Fibroblast of pulmonary artery (primary cell): Measurements from ENCODE around the gene PHF3.
A peak's percentile ranks its signal among the peaks of the same experiment; 100 is the strongest.
"Not testable (repeated sequence)": the region's sequence is repeated elsewhere in the genome, so short reads cannot be mapped to it uniquely, and the experiment has no call there.

Source experiments
- DNase-seq: peaks from one replicate; pipeline ENCODE4 v3.0.0-alpha.2; 2010; ENCODE audit warnings: low read depth
- H3K4me3 ChIP-seq: replicated peaks from 2 replicates; pipeline ENCODE4 v1.5.1; 2011; ENCODE audit warnings: low read depth, mild to moderate bottlenecking, control low read depth, low read length, moderate library complexity
- CTCF ChIP-seq: IDR thresholded peaks from 2 replicates; pipeline ENCODE4 v1.5.1; 2011; ENCODE audit warnings: mild to moderate bottlenecking, control low read depth, low read length, inconsistent platforms; ENCODE audit errors: missing control alignments

Gene PHF3

DNA sequence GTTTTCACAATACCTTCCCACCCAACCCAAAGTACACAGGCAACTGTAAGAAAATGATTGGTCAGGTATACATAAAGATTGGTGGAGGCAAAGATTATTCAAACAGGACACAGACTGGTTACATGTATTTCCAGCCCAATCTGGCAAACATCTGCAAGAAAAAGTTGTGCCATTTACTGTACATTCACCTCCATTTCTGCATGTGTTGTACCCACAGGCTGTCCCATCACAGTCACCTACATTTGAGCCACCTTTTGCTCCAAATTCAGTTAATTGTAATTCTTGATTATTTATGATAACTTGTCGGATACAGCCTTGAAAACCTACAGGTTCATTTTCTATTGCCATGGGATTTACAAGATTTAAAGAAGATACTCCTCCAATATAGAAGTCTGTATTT lies 85.6 kb downstream of the PHF3 start:
- TF ChIP-seq CTCF: no peak
- no peak overlapping the region for H3K4me3 ChIP-seq
- DNase-seq: no peak

- H3K4me3 ChIP-seq: no peak overlapping the region
- no peak for TF ChIP-seq CTCF
- no peak for DNase-seq
These were observed 89.1 kb downstream of the PHF3 start for GRCh38 chr6:63724721-63725120.

DNA sequence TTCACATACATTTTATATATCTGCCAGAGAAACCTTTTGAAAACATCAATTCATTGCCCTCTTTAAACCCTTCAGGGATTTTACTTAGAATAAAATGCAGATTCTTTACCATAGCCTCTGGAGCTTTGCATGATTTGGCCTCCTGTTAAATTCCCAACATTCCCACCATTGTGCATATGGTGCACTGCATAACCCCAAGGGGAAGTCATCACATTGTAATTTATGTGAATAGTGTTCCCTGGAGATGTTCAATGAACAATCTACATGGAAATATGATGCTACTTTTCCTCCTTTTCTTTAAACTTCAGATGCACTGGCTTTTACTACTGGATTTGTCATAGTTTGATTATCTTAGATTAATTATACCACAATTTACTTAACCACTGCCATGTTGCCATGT lies 94.7 kb downstream of the PHF3 start:
- DNase-seq: no peak
- no peak overlapping the region for H3K4me3 ChIP-seq
- no peak for TF ChIP-seq CTCF

- no peak overlapping the region for H3K4me3 ChIP-seq
- TF ChIP-seq CTCF: no peak
- no peak for DNase-seq
These were observed 96.3 kb downstream of the PHF3 start for GRCh38 chr6:63731930-63732329.

DNA sequence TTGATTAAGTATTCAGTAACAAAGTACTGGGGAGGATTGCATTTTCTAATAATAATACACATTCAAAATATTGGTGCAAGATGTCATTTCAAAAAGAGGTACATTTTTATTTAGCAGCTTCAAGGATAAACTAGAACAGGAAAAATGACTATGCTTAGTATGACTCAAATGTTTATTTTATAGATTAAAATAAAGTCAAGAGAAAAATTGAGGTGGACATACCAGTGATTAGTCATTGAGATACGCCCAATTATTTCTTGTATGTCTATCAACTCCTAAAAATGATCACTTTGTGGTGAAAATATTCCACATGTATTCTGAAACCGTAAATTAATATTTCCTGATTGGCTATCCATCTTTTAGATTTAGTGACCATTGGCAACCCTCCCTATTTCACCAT lies 96.7 kb downstream of the PHF3 start:
- peak; percentile 17 for DNase-seq
- no peak overlapping the region for H3K4me3 ChIP-seq

DNA sequence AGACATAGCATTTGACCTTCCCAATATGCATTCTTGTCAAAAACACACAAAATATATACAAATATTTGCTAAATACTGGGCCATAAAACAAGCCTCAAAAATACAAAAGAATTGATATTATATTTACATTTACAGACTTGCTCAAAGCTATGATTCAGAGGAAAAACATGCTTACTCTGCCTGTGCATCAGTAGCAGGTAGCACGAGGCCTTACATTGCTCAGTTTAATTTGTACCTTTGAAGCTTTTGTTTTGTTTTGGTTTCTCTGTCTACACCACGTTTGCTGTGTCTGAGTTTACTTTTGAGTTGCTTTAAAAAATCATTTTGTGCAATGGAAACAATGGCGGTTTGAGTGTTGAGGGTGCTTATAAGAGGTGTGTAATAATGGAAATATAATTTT lies 99.3 kb downstream of the PHF3 start:
- DNase-seq: no peak
- TF ChIP-seq CTCF: no peak
- H3K4me3 ChIP-seq: no peak overlapping the region

More for the DNA sequence above, 96.7 kb downstream of the PHF3 start:
- no peak for TF ChIP-seq CTCF

GRCh38 chr6:63738190-63738589 lies 102.6 kb downstream of the PHF3 start:
- not testable (repeated sequence) for DNase-seq

More at GRCh38 chr6:63738190-63738589, 102.6 kb downstream of the PHF3 start:
- not testable (repeated sequence) for H3K4me3 ChIP-seq
